PC-3 (cell line): ENCODE measurements around the gene ZBTB11.

Experiments used
- CTCF ChIP-seq: fragments of 300-600 bp; sonication (generic); conservative IDR thresholded peaks from 2 replicates; pipeline ENCODE4 v1.5.1; 2017; ENCODE audit warnings: antibody characterized with exemption, low read depth, mild to moderate bottlenecking, low read length
- EZH2 ChIP-seq: fragments of 300-600 bp; sonication (generic); IDR thresholded peaks from one replicate; pipeline ENCODE4 v1.6.1; 2017; ENCODE audit warnings: antibody characterized with exemption, mild to moderate bottlenecking, low read length; ENCODE audit not compliant: unreplicated experiment
- EZH2phosphoT487 ChIP-seq: fragments of 300-600 bp; sonication (generic); IDR thresholded peaks from 2 replicates; pipeline ENCODE4 v1.6.1; 2018; ENCODE audit warnings: mild to moderate bottlenecking, antibody characterized with exemption, low read length, borderline replicate concordance

DNA sequence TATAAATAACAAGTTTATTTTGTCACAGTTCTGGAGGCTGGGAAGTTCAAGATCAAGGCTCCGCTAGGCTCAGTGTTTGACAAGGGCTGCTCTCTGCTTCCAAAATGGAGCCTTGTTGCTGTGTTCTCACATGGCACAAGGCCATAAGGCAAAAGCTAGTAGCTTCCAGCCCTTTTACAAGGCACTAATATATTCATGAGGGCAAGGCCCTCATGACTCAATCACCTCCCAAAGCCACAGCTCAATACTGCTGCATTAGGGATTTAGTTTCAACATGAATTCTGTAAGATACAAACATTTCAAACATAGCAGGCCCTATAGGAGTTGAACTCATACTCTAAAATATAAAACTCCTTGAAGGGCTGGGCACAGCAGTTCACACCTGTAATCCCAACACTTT lies 30.2 kb downstream of the ZBTB11 start:
- TF ChIP-seq EZH2 (no peak), CTCF (no peak), EZH2phosphoT487 (no peak)
